Choroid plexus epithelial cell (primary cell): ENCODE results near the gene MYO1F.

Experiments
- DNase-seq: peaks from one replicate; pipeline ENCODE4 v3.0.0-alpha.2; 2010; ENCODE audit warnings: low read depth
- H3K4me3 ChIP-seq: 2 replicates; pipeline ENCODE4 v1.5.1; 2011; ENCODE audit warnings: low read depth, mild to moderate bottlenecking, control low read depth, low read length, moderate library complexity
- CTCF ChIP-seq: conservative IDR thresholded peaks from 2 replicates; pipeline ENCODE4 v1.5.1; 2011; ENCODE audit warnings: low read depth, mild to moderate bottlenecking, control low read depth, inconsistent platforms, low read length, moderate library complexity

The MYO1F gene

DNA sequence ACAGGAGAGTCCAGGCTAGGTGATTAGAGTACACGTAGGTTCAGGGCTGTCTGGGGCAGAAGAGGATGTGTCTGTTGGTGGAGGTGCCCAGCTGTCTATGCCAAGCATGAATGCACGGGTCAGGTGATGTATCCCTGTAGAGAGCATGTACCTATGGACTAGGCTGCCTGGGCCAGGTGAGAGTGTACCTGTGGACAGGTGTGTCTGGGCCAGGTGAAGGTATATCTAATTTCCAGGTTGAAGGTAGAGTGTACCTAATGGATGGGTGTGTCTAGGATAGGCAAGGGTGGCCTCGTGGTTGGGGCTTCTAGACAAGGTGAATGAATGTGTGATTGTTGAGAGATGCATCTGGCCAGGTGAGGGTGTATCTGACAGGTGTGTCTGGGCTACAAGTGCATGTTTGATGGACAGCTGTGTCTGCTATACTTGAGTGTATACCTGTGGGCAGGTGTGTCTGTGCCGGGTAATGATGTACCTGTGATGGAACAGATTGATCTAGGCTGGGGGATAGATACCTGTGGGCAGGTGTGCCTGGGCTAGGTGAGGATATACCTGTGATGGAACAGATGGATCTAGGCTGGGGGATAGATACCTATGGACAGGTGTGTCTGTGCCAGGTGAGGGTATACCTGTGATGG lies 47.8 kb downstream of the MYO1F start:
- TF ChIP-seq CTCF, result no peak
- no peak for DNase-seq
- H3K4me3 ChIP-seq, result no peak overlapping the region

DNA sequence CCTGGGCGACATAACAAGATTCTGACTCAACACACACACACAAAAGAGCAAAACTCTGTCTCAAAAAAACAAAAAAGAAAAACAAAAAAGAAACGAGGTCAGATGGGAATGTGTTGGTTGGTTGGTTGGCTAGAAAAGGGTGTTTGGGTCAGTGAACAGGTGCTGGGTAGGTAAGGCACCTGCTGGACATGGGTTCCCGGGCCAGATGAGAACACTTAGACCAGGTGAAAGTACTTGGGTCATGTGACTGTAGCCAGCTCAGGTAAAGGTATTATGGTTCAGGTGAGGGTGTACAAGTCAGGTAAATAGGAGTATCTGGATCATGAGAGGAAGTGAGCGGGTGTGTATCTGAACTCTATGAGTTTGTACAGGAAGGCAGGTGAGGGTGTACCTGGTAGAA lies 48.7 kb downstream of the MYO1F start:
- no peak overlapping the region for H3K4me3 ChIP-seq
- TF ChIP-seq CTCF, result no peak
- DNase-seq, result peak; percentile 18

- DNase-seq, result peak; percentile 93
- no peak for TF ChIP-seq CTCF
- H3K4me3 ChIP-seq, result peak overlapping the region; percentile 92
Measured at GRCh38 chr19:8526345-8527091, 50.7 kb downstream of the MYO1F start.

DNA sequence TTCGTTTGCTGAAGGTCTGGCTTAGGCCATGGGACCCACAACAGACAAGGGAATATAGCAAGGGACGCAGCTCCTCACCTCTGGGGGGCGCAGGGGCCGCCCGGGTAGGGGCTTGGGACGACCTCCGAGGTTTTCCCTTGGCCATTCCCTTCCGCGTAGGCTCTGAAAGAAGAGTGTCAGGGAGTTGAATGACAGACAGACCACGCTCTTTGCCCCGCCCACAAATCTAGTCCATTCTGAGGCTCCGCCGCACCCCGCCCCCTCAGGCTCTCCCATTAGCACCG lies 51.9 kb downstream of the MYO1F start:
- TF ChIP-seq CTCF, result peak; percentile 39
- DNase-seq, result no peak
- peak overlapping the region; percentile 69 for H3K4me3 ChIP-seq

DNA sequence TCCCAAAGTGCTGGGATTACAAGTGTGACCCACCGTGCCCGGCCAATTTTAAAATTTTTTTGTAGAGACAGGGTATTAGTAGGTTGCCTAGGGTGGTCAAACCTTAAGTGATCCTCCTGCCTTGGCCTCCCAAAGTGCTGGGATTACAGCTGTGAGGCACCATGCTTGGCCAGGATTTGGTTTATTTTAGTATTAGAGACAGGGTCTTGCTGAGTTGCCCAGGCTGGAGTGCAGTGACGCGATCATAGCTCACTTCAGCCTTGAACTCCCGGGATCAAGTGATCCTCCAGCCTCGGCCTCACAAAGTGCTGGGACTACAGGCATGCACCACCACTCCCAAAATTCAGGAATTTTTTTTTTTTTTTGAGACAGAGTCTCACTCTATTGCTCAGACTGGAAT lies 57.9 kb downstream of the MYO1F start:
- no peak overlapping the region for H3K4me3 ChIP-seq
- TF ChIP-seq CTCF, result no peak
- no peak for DNase-seq

GRCh38 chr19:8518536-8518935 lies 58.7 kb downstream of the MYO1F start:
- no peak for TF ChIP-seq CTCF
- H3K4me3 ChIP-seq, result no peak overlapping the region
- DNase-seq, result no peak
